HepG2 (cell line): ENCODE data around the gene NVL. TPM values are rescaled to one million over a fixed set of nuclear protein-coding genes. Genes with fewer than 3 reads are reported as not detected.
A peak's percentile ranks its signal among the peaks of the same experiment; 100 is the strongest.

ENCODE experiments used
- AHR ChIP-seq: IDR thresholded peaks from 2 replicates; pipeline ENCODE4 v1.6.1; 2018; ENCODE audit warnings: missing genetic modification reagents, missing compliant biosample characterization
- ARNT2 ChIP-seq: sonication (generic); formaldehyde crosslinking; IDR thresholded peaks from 2 replicates; pipeline ENCODE4 v1.8.0; 2022; ENCODE audit warnings: mild to moderate bottlenecking, low read depth, missing genetic modification reagents, moderate library complexity
- ATF1 ChIP-seq: IDR thresholded peaks from 2 replicates; pipeline ENCODE4 v1.6.1; 2016; ENCODE audit warnings: mild to moderate bottlenecking, control low read depth
- ATF7-NPFF ChIP-seq: sonication (generic); formaldehyde crosslinking; IDR thresholded peaks from 2 replicates; pipeline ENCODE4 v1.8.1; 2023; ENCODE audit warnings: mild to moderate bottlenecking, low read depth, missing genetic modification reagents, moderate library complexity
- ELF4 ChIP-seq: sonication (generic); formaldehyde crosslinking; IDR thresholded peaks from 2 replicates; pipeline ENCODE4 v1.5.0; 2020; ENCODE audit warnings: missing genetic modification reagents, mild to moderate bottlenecking, moderate library complexity, borderline replicate concordance
- GATAD1 ChIP-seq: IDR thresholded peaks from 2 replicates; pipeline ENCODE4 v1.6.1; 2016; ENCODE audit warnings: missing genetic modification reagents, missing compliant biosample characterization
- HNF4A ChIP-seq: sonication (generic); formaldehyde crosslinking; IDR thresholded peaks from 2 replicates; pipeline ENCODE4 v1.4.0; 2020; ENCODE audit warnings: missing genetic modification reagents
- HOXA3 ChIP-seq: sonication (generic); formaldehyde crosslinking; IDR thresholded peaks from 2 replicates; pipeline ENCODE4 v1.5.0; 2020; ENCODE audit warnings: missing genetic modification reagents
- JUNB ChIP-seq: sonication (generic); formaldehyde crosslinking; IDR thresholded peaks from 2 replicates; pipeline ENCODE4 v1.8.0; 2022; ENCODE audit warnings: missing genetic modification reagents, mild to moderate bottlenecking, borderline replicate concordance
- MATR3 ChIP-seq: sonication (generic); formaldehyde crosslinking; IDR thresholded peaks from 2 replicates; pipeline ENCODE4 v1.4.0; 2020; ENCODE audit warnings: missing genetic modification reagents
- MED1 ChIP-seq: sonication (generic); formaldehyde crosslinking; IDR thresholded peaks from 2 replicates; pipeline ENCODE4 v1.4.0; 2020; ENCODE audit warnings: missing genetic modification reagents
- MED8 ChIP-seq: sonication (generic); formaldehyde crosslinking; IDR thresholded peaks from 2 replicates; pipeline ENCODE4 v1.8.1; 2023; ENCODE audit warnings: mild to moderate bottlenecking, missing genetic modification reagents; ENCODE audit not compliant: insufficient replicate concordance
- MEF2D ChIP-seq: sonication (generic); formaldehyde crosslinking; IDR thresholded peaks from 2 replicates; pipeline ENCODE4 v1.5.1; 2020; ENCODE audit warnings: mild to moderate bottlenecking, missing genetic modification reagents
- MTA3 ChIP-seq: sonication (generic); formaldehyde crosslinking; IDR thresholded peaks from 2 replicates; pipeline ENCODE4 v1.4.0; 2020; ENCODE audit warnings: missing genetic modification reagents
- MYC ChIP-seq: sonication (generic); formaldehyde crosslinking; IDR thresholded peaks from 2 replicates; pipeline ENCODE4 v1.9.0; 2021; ENCODE audit warnings: missing genetic modification reagents, borderline replicate concordance
- NCOR1 ChIP-seq: fragments of 200-600 bp; sonication (generic); IDR thresholded peaks from 2 replicates; pipeline ENCODE4 v1.7.0; 2017; ENCODE audit warnings: antibody characterized with exemption, low read length, borderline replicate concordance
- PCBP1 ChIP-seq: fragments of 200-400 bp; formaldehyde crosslinking; IDR thresholded peaks from 2 replicates; pipeline ENCODE4 v1.6.1; 2017; ENCODE audit warnings: mild to moderate bottlenecking, low read depth, low read length, borderline replicate concordance
- PPARG ChIP-seq: conservative IDR thresholded peaks from 2 replicates; pipeline ENCODE4 v1.6.1; 2016; ENCODE audit warnings: missing biosample characterization, missing genetic modification reagents
- SMAD3 ChIP-seq: sonication (generic); formaldehyde crosslinking; IDR thresholded peaks from 2 replicates; pipeline ENCODE4 v1.4.0; 2020; ENCODE audit warnings: missing genetic modification reagents
- TBL1XR1 ChIP-seq: fragments of 150-350 bp; IDR thresholded peaks from 2 replicates; pipeline ENCODE4 v1.6.1; 2014; ENCODE audit warnings: borderline replicate concordance, low read length; ENCODE audit not compliant: partially characterized antibody
- TOE1 ChIP-seq: sonication (generic); formaldehyde crosslinking; IDR thresholded peaks from 2 replicates; pipeline ENCODE4 v1.4.0; 2020; ENCODE audit warnings: mild to moderate bottlenecking, missing genetic modification reagents
- ZMYM3 ChIP-seq: sonication (generic); formaldehyde crosslinking; IDR thresholded peaks from 2 replicates; pipeline ENCODE4 v1.5.1; 2020; ENCODE audit warnings: mild to moderate bottlenecking, missing genetic modification reagents
- ZNF232 ChIP-seq: sonication (generic); formaldehyde crosslinking; IDR thresholded peaks from 2 replicates; pipeline ENCODE4 v1.4.0; 2020; ENCODE audit warnings: missing genetic modification reagents, borderline replicate concordance
- ZNF331 ChIP-seq: sonication (generic); formaldehyde crosslinking; IDR thresholded peaks from 2 replicates; pipeline ENCODE4 v1.4.0; 2020; ENCODE audit warnings: missing genetic modification reagents
- ZNF446 ChIP-seq: sonication (generic); formaldehyde crosslinking; IDR thresholded peaks from 2 replicates; pipeline ENCODE4 v1.5.0; 2020; ENCODE audit warnings: mild to moderate bottlenecking, missing genetic modification reagents
- ZNF510 ChIP-seq: sonication (generic); formaldehyde crosslinking; IDR thresholded peaks from 2 replicates; pipeline ENCODE4 v1.4.0; 2020; ENCODE audit warnings: low read depth, mild to moderate bottlenecking, missing genetic modification reagents
- ZNF615 ChIP-seq: sonication (generic); formaldehyde crosslinking; IDR thresholded peaks from 2 replicates; pipeline ENCODE4 v1.5.0; 2020; ENCODE audit warnings: mild to moderate bottlenecking, missing genetic modification reagents, borderline replicate concordance
- ZNF7 ChIP-seq: IDR thresholded peaks from 2 replicates; pipeline ENCODE4 v1.6.1; 2016; ENCODE audit warnings: missing biosample characterization, missing genetic modification reagents
- ZSCAN12 ChIP-seq: sonication (generic); formaldehyde crosslinking; IDR thresholded peaks from 2 replicates; pipeline ENCODE4 v1.9.0; 2021; ENCODE audit warnings: mild to moderate bottlenecking, missing genetic modification reagents
- polyA plus RNA-seq, 8 experiments: library from polyadenylated mRNA; depleted of rRNA in 3 of 8; stranded (reverse) in 7 of 8; unstranded in 1 of 8; fragments of >200 nt; fragmentation: Illumina TruSeq in 4 of 8; extraction: Trizol in 4 of 8; gene quantifications; 2 replicates each; pipeline versions ENCODE4 v1.2.1 to v1.2.3, GENCODE V29; 2011 to 2016; ENCODE audit warnings: low read depth in 4 of 8, missing spikeins in 1 of 8, mixed read lengths in 1 of 8; ENCODE audit not compliant: insufficient read depth in 1 of 8
- total RNA-seq, 5 experiments: library from RNA; depleted of rRNA; stranded (reverse); fragments of >200 nt; fragmentation: Illumina TruSeq; extraction: Trizol; gene quantifications; 2 replicates each; pipeline ENCODE4 v1.2.3, GENCODE V29; 2016; ENCODE audit warnings: low read depth in 1 of 5
- TF ChIP-seq, protein P1 (sequence below): sonication (generic); formaldehyde crosslinking; IDR thresholded peaks from 2 replicates; pipeline ENCODE4 v1.4.0; 2020; ENCODE audit warnings: mild to moderate bottlenecking, low read depth, missing genetic modification reagents
- TF ChIP-seq, protein P2 (sequence below): sonication (generic); formaldehyde crosslinking; IDR thresholded peaks from 2 replicates; pipeline ENCODE4 v1.9.0; 2021; ENCODE audit warnings: missing genetic modification reagents, mild to moderate bottlenecking, borderline replicate concordance

NVL gene
- total and polyA plus RNA-seq, 2 of the 13 experiments (the other 11 are each of a cell fraction or from before 2014, with no cell fraction given) = 8.3 to 21.0 TPM

DNA sequence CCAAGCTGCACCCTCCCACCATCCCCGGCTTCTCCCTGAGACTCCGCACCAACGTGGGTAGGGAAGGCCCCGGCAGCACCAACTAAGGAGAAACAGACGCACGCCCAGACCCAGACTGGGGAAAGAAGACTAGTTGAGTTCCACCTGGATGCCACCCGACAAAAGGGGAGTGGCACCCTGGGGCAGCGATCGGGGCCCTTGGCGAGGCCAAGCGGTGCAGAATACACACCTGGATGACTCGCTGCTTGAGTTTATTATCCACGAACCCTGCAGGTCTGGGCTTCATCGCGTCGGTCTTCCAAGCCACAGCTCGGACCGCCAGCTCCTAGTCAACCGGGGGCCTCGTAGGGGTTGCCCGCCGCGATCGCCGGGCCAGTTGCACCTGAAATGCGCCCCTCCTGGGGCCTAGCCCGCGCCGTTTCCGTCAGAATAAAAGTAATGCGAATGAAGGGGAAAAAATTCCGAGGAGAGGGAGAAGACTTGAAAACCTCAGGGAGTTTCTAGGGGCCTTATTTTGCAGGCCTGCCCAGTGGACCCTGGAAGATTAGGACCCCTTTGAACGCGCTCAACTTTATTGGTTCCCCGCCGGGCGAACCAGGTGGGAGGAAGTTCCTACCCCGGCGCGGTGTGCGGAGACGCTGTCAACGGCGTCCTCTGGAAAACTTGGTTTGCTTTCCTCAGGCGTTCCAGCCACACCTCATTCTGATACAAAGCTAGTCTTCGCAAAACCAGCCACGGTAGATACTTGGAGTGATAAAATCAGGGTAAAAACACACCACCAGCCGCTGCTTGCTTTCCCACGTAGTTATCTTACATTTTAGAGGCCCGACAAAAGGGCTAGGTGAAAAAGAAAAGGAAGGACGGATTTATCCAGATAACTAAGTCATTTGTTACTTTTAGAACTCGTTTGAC is at the start of gene NVL (continued):
- no peak for TF ChIP-seq ZSCAN12
- TF ChIP-seq MED8 = peak; percentile 47
- TF ChIP-seq, protein P1, sequence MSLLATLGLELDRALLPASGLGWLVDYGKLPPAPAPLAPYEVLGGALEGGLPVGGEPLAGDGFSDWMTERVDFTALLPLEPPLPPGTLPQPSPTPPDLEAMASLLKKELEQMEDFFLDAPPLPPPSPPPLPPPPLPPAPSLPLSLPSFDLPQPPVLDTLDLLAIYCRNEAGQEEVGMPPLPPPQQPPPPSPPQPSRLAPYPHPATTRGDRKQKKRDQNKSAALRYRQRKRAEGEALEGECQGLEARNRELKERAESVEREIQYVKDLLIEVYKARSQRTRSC (CRISPR knock-in tag) = no peak
- TF ChIP-seq JUNB (CRISPR knock-in tag) = no peak
- no peak for TF ChIP-seq ATF7-NPFF (CRISPR knock-in tag)
- TF ChIP-seq MYC (CRISPR knock-in tag) = peak; percentile 64; the same call in 1 of the 2 replicates
- no peak for TF ChIP-seq TOE1 (CRISPR knock-in tag)
- peak; percentile 54; the same call in 1 of the 2 replicates for TF ChIP-seq MEF2D (CRISPR knock-in tag)
- TF ChIP-seq MATR3 (CRISPR knock-in tag) = no peak
- TF ChIP-seq HOXA3 = peak; percentile 44; the same call in 1 of the 2 replicates
- TF ChIP-seq ZMYM3 (CRISPR knock-in tag) = no peak
- TF ChIP-seq MED1 (CRISPR knock-in tag) = no peak; the same call in 1 of the 2 replicates
- no peak for TF ChIP-seq ZNF446 (CRISPR knock-in tag)
- no peak for TF ChIP-seq MTA3 (CRISPR knock-in tag)
- no peak for TF ChIP-seq HNF4A
- TF ChIP-seq GATAD1 (CRISPR knock-in tag) = peak; percentile 94
- no peak for TF ChIP-seq NCOR1
- TF ChIP-seq ELF4 = no peak
- no peak; the same call in 1 of the 2 replicates for TF ChIP-seq AHR (CRISPR knock-in tag)
- no peak for TF ChIP-seq ARNT2
- 0 out of 2 replicates have a peak, but pooled peaks have one; percentile 40 for TF ChIP-seq SMAD3 (CRISPR knock-in tag)
- TF ChIP-seq ZNF331 (CRISPR knock-in tag) = peak; percentile 63; the same call in 1 of the 2 replicates
- TF ChIP-seq, protein P2, sequence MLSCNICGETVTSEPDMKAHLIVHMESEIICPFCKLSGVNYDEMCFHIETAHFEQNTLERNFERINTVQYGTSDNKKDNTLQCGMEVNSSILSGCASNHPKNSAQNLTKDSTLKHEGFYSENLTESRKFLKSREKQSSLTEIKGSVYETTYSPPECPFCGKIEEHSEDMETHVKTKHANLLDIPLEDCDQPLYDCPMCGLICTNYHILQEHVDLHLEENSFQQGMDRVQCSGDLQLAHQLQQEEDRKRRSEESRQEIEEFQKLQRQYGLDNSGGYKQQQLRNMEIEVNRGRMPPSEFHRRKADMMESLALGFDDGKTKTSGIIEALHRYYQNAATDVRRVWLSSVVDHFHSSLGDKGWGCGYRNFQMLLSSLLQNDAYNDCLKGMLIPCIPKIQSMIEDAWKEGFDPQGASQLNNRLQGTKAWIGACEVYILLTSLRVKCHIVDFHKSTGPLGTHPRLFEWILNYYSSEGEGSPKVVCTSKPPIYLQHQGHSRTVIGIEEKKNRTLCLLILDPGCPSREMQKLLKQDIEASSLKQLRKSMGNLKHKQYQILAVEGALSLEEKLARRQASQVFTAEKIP (CRISPR knock-in tag) = no peak
- no peak for TF ChIP-seq ZNF510 (CRISPR knock-in tag)
- no peak for TF ChIP-seq TBL1XR1
- TF ChIP-seq ATF1 (CRISPR knock-in tag) = 0 out of 2 replicates have a peak, but pooled peaks have one; percentile 49
- TF ChIP-seq ZNF7 (CRISPR knock-in tag) = no peak
- TF ChIP-seq ZNF615 (CRISPR knock-in tag) = no peak
- TF ChIP-seq ZNF232 (CRISPR knock-in tag) = no peak
- TF ChIP-seq PPARG = no peak; the same call in 1 of the 2 replicates
- TF ChIP-seq PCBP1 = no peak
